ENCODE measurements around the gene MRPL40.

DNA sequence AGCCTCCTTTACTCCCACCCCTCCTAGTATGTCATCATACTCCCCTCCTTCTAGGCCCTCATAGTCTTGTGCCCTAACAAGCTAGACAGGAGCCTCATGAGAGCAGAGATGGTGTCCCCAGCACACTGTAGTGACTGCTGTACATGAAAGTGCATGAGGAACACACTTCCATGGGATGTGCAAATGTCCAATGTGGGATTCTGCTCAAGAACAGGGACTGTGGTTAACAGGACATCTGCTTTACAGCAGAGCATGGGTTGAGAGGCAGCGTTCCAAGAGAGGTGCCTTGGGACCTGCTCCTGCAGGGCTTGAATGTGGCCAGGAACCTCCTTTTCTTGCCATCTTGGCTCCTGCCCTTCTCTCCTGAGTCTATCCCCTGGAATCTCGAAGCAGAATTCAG lies 46.1 kb upstream of the MRPL40 start:
- TF ChIP-seq, protein P1, sequence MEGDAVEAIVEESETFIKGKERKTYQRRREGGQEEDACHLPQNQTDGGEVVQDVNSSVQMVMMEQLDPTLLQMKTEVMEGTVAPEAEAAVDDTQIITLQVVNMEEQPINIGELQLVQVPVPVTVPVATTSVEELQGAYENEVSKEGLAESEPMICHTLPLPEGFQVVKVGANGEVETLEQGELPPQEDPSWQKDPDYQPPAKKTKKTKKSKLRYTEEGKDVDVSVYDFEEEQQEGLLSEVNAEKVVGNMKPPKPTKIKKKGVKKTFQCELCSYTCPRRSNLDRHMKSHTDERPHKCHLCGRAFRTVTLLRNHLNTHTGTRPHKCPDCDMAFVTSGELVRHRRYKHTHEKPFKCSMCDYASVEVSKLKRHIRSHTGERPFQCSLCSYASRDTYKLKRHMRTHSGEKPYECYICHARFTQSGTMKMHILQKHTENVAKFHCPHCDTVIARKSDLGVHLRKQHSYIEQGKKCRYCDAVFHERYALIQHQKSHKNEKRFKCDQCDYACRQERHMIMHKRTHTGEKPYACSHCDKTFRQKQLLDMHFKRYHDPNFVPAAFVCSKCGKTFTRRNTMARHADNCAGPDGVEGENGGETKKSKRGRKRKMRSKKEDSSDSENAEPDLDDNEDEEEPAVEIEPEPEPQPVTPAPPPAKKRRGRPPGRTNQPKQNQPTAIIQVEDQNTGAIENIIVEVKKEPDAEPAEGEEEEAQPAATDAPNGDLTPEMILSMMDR (IDR thresholded peaks at IDR 0.05): no peak
- no peak for TF ChIP-seq EP300 (IDR thresholded peaks at IDR 0.05; ENCODE audit: low read depth)
